T-helper 1 cell (primary cell): ENCODE results near the gene SNX27.
"Not testable (repeated sequence)": the region's sequence is repeated elsewhere in the genome, so short reads cannot be mapped to it uniquely, and the experiment has no call there.

Experiments used
- DNase-seq, 5 donors: peaks; one replicate each; pipeline ENCODE4 v3.0.0-alpha.2; 2012 to 2020

Gene SNX27

GRCh38 chr1:151641229-151641628 is 29.4 kb downstream of the SNX27 start:
- no peak for DNase-seq

- DNase-seq = not testable (repeated sequence)
Observed at GRCh38 chr1:151643085-151643484, 31.2 kb downstream of the SNX27 start.

GRCh38 chr1:151644001-151644400 is 32.2 kb downstream of the SNX27 start:
- no peak for DNase-seq

- no peak for DNase-seq
Observed at GRCh38 chr1:151653397-151653796, 41.5 kb downstream of the SNX27 start.

- no peak for DNase-seq
Observed at GRCh38 chr1:151655371-151655770, 43.5 kb downstream of the SNX27 start.

GRCh38 chr1:151661751-151662150 is 49.9 kb downstream of the SNX27 start:
- no peak for DNase-seq

- no peak for DNase-seq
Observed at GRCh38 chr1:151668090-151668489, 56.2 kb downstream of the SNX27 start.

GRCh38 chr1:151670036-151670675 is 58.3 kb downstream of the SNX27 start:
- not testable (repeated sequence) for DNase-seq

- no peak for DNase-seq
Observed at GRCh38 chr1:151673407-151673806, 61.6 kb downstream of the SNX27 start.

GRCh38 chr1:151680391-151680790 is 68.5 kb downstream of the SNX27 start:
- DNase-seq = no peak

- DNase-seq = no peak
Observed at GRCh38 chr1:151680826-151681225, 69.0 kb downstream of the SNX27 start.

- no peak for DNase-seq
Observed at GRCh38 chr1:151681923-151682322, 70.1 kb downstream of the SNX27 start.

GRCh38 chr1:151682901-151683300 is 71.1 kb downstream of the SNX27 start:
- DNase-seq = not testable (repeated sequence)

- DNase-seq = no peak
Observed at GRCh38 chr1:151684128-151684527, 72.3 kb downstream of the SNX27 start.

- DNase-seq = no peak
Observed at GRCh38 chr1:151686561-151686960, 74.7 kb downstream of the SNX27 start.

GRCh38 chr1:151689494-151689893 is 77.6 kb downstream of the SNX27 start:
- no peak for DNase-seq

GRCh38 chr1:151692226-151692625 is 80.4 kb downstream of the SNX27 start:
- no peak for DNase-seq

- DNase-seq = no peak
Observed at GRCh38 chr1:151693057-151693651, 81.3 kb downstream of the SNX27 start.

- DNase-seq = no peak
Observed at GRCh38 chr1:151701515-151701914, 89.7 kb downstream of the SNX27 start.

GRCh38 chr1:151702936-151703335 is 91.1 kb downstream of the SNX27 start:
- DNase-seq = no peak

- DNase-seq = no peak
Observed at GRCh38 chr1:151703813-151704212, 92.0 kb downstream of the SNX27 start.

GRCh38 chr1:151704246-151704645 is 92.4 kb downstream of the SNX27 start:
- no peak for DNase-seq

GRCh38 chr1:151705146-151705545 is 93.3 kb downstream of the SNX27 start:
- DNase-seq = no peak

GRCh38 chr1:151705753-151706463 is 94.1 kb downstream of the SNX27 start:
- no peak for DNase-seq
